Peyer's patch (tissue), 4 donors: ENCODE data around the gene ATG10. TPM values are rescaled to one million over a fixed set of nuclear protein-coding genes. Genes with fewer than 3 reads are reported as not detected.

Source experiments
- DNase-seq, 3 donors: peaks; one replicate each; pipeline ENCODE4 v3.0.0-alpha.2; 2017 to 2019
- H3K27ac ChIP-seq, 4 donors: fragments of 200-600 bp; sonication (generic); one replicate each; pipeline ENCODE4 v1.5.1; 2016 to 2019
- H3K27me3 ChIP-seq, 2 donors: fragments of 200-600 bp; sonication (generic); one replicate each; pipeline ENCODE4 v1.5.1; 2019
- H3K36me3 ChIP-seq, 3 donors: fragments of 200-600 bp; sonication (generic); one replicate each; pipeline ENCODE4 v1.5.1; 2016 to 2019
- H3K4me1 ChIP-seq, 4 donors: fragments of 200-600 bp; sonication (generic); one replicate each; pipeline ENCODE4 v1.5.1; 2016 to 2019
- H3K4me3 ChIP-seq, 4 donors: fragments of 200-600 bp; sonication (generic); 1 replicate in 3 of 4; 2 replicates in 1 of 4; pipeline ENCODE4 v1.5.1; 2016 to 2019; ENCODE audit warnings: mild to moderate bottlenecking in 1 of 4
- H3K9me3 ChIP-seq, 4 donors: fragments of 200-600 bp; sonication (generic); one replicate each; pipeline ENCODE4 v1.5.1; 2016 to 2019; ENCODE audit warnings: mild to moderate bottlenecking in 1 of 4
- POLR2A ChIP-seq, 2 donors: fragments of 450-650 bp; IDR thresholded peaks; one replicate each; pipeline ENCODE4 v1.5.1; 2017; ENCODE audit warnings: antibody characterized with exemption in 2 of 2, mild to moderate bottlenecking in 2 of 2, moderate library complexity in 2 of 2
- total RNA-seq, 4 donors: library from RNA; depleted of rRNA; stranded (reverse); fragments of >200 nt; gene quantifications; one replicate each; pipeline ENCODE4 v1.1.0, GENCODE V29; 2016
- TF ChIP-seq, protein P1 (sequence below), 6 experiments: fragments of 450-650 bp in 4 of 6; fragments of 200-600 bp in 2 of 6; sonication (generic) in 1 of 6; IDR thresholded peaks; one replicate each; pipeline ENCODE4 v1.5.1; 2017 to 2019; ENCODE audit warnings: antibody characterized with exemption in 6 of 6, mild to moderate bottlenecking in 3 of 6, moderate library complexity in 1 of 6

ATG10 gene
- total RNA-seq, result 1 to 10 TPM; 3.6 to 6.6 (median 4.5) TPM

DNA sequence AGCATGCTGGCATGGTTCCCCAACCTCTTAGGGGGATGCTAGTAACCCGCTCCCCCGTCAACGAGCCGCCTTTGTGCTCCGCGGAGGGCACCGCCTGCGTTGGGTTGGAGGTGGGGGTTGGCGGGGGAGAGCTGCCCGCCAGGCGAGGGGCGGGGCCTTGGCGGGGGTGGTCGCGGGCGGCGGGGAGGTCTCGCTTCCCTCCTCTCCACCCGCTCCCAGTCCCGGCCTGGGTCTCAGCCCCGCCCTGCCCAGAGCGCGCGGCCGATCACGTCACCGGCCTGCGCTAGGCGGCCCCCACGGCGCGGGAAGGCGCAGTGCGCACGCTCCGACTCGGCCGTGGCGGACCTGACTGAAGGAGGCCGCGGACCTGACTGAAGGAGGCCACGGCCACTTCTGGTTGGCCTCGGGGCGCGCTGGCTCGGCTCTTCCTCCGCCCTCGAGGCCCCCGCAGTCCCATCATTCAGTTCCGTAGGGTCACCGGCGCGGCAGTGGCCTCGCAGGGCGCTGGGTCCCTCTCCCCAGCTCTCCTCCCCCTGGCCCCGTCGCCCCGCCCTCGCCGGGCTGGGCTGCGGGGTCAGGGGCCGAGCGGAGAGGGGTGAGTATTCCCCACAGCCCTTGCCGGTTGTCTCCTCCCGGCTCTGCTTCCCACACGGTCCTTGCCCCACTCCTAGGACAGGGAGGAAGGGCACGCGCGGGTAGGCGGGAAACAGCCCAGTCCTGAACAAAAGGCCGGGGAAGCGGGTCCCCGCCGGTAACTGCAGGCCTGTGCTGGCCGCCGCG, at the start of gene ATG10:
TSS of gene ATG10 (plus strand) at position 312 of the 780 bp plus-strand sequence. CDS start 15,548 bp downstream, outside the sequence.
- Histone ChIP-seq H3K4me1 (no peaks in the 10 kb centered on the region), H3K4me3 (peak within 1 kb of the TSS; percentile 66 to 82 (median 75)), H3K36me3 (no peaks in the 10 kb centered on the region), H3K27me3 (no peaks in the 10 kb centered on the region), H3K9me3 (no peaks in the 10 kb centered on the region), H3K27ac (peak within 1 kb of the TSS; percentile 90 to 98 (median 98))
- DNase-seq, result peak; percentile 87 to 95 (median 93)
- TF ChIP-seq POLR2A (IDR thresholded peaks at IDR 0.05), result peak; percentile 83 to 95
- TF ChIP-seq, protein P1, sequence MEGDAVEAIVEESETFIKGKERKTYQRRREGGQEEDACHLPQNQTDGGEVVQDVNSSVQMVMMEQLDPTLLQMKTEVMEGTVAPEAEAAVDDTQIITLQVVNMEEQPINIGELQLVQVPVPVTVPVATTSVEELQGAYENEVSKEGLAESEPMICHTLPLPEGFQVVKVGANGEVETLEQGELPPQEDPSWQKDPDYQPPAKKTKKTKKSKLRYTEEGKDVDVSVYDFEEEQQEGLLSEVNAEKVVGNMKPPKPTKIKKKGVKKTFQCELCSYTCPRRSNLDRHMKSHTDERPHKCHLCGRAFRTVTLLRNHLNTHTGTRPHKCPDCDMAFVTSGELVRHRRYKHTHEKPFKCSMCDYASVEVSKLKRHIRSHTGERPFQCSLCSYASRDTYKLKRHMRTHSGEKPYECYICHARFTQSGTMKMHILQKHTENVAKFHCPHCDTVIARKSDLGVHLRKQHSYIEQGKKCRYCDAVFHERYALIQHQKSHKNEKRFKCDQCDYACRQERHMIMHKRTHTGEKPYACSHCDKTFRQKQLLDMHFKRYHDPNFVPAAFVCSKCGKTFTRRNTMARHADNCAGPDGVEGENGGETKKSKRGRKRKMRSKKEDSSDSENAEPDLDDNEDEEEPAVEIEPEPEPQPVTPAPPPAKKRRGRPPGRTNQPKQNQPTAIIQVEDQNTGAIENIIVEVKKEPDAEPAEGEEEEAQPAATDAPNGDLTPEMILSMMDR (IDR thresholded peaks at IDR 0.05), result peak in 1 of 6 experiments; percentile 2

DNA sequence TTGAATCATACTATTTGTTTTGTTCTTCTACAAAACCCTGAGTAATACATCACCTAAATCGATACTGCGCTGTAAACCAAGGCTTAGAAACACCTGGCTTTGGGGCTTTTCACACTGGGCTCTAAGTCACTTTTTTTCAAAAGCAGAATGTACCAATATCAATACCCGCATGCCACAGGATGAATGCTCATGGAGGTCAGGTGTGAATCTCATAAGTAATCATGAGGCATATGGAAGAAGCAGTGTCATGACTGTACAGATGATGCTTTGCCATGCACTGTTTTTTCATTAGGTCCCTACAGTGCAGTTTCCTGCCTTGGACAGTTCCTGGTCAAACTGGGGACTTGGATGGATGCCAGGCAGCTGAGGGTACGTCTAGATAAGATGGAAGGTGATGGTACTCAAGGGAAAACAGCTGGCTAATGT, 49.0 kb upstream of the ATG10 start:
- no peaks in the 10 kb centered on the region for H3K36me3 ChIP-seq
- H3K27me3 ChIP-seq, result no peaks in the 10 kb centered on the region
- H3K9me3 ChIP-seq, result no peaks in the 10 kb centered on the region
- H3K4me1 ChIP-seq, result no peaks in the 10 kb centered on the region
- DNase-seq, result no peak
- no peak overlapping the region for H3K27ac ChIP-seq
- TF ChIP-seq, protein P1 (IDR thresholded peaks at IDR 0.05), result no peak
- TF ChIP-seq POLR2A (IDR thresholded peaks at IDR 0.05), result no peak
- no peak overlapping the region for H3K4me3 ChIP-seq

DNA sequence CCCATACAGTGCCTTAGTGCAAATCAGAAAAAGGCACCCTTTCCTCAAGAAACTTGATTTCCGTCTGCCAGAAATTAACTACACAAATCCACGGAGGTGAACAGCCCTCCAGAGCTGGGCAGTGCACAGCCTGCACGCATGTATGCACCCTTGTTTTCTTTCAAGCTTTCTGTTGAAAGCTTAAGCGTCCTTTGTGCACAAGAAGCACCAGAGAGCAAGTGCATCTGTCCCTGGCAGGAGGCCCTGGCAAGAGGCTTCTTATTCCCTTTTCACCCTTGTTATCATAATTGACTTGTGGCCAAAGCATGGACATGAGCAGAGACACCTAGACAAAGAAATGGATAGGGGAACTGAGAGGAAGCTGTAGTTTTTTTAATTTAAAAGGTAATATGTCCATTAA, 47.4 kb upstream of the ATG10 start:
- no peak for DNase-seq
- no peaks in the 10 kb centered on the region for H3K4me1 ChIP-seq
- TF ChIP-seq POLR2A (IDR thresholded peaks at IDR 0.05), result no peak
- TF ChIP-seq, protein P1 (IDR thresholded peaks at IDR 0.05), result no peak
- H3K36me3 ChIP-seq, result no peaks in the 10 kb centered on the region
- no peaks in the 10 kb centered on the region for H3K9me3 ChIP-seq
- H3K27ac ChIP-seq, result no peak overlapping the region
- no peaks in the 10 kb centered on the region for H3K27me3 ChIP-seq
- H3K4me3 ChIP-seq, result no peak overlapping the region

DNA sequence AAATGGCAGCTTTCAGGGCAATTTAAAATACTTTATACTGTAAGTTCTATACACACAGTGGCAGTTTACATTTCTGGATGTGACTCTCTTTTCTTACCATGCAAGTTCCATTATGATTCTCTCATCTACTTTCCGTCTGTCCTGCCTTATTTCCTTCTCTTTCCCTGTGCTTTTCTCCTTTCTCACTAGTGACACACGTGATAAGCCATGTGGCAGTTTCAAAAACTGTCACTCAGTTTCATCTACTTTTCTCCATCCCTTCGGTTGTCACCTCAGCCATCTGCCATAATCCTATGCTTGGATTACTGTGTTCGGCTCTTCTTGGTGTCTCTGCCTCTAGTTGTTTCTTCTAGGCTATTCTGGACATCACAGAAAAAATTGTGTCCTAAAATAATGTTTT, 46.8 kb upstream of the ATG10 start:
- H3K27me3 ChIP-seq, result no peaks in the 10 kb centered on the region

DNA sequence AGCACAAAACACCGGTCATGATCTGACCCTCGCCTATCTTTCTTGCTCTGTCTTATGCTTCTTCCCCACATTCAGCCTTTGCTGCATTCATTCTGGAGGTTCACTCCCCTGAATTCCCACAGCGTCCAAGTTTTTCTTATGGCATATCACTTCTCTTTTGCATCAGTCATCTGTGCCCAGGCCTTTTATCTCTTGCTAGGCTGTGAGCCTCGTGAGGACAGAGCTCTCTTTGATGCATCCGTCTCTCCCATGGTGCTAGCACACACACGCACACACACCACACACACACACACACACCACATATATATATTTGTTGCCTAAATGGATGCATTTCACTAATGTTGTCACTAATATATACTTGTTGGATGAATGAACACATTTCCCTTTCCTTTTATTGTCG, 45.8 kb upstream of the ATG10 start:
- Histone ChIP-seq H3K4me3 (no peak overlapping the region), H3K9me3 (no peaks in the 10 kb centered on the region), H3K36me3 (no peaks in the 10 kb centered on the region), H3K27ac (no peak overlapping the region), H3K4me1 (no peaks in the 10 kb centered on the region), H3K27me3 (no peaks in the 10 kb centered on the region)
- DNase-seq, result no peak
- no peak for TF ChIP-seq POLR2A (IDR thresholded peaks at IDR 0.05)
- TF ChIP-seq, protein P1 (IDR thresholded peaks at IDR 0.05), result no peak

More for the DNA sequence above, 46.8 kb upstream of the ATG10 start:
- Histone ChIP-seq H3K36me3 (no peaks in the 10 kb centered on the region), H3K9me3 (no peaks in the 10 kb centered on the region), H3K4me1 (no peaks in the 10 kb centered on the region), H3K4me3 (no peak overlapping the region), H3K27ac (no peak overlapping the region)
- no peak for TF ChIP-seq POLR2A (IDR thresholded peaks at IDR 0.05)
- TF ChIP-seq, protein P1 (IDR thresholded peaks at IDR 0.05), result no peak
- DNase-seq, result no peak
